Thyroid gland (tissue), 4 donors: Measurements from ENCODE around the gene UBASH3B.

Experiments used
- POLR2A ChIP-seq, 2 donors: fragments of 450-650 bp; IDR thresholded peaks; one replicate each; pipeline ENCODE4 v1.6.1; 2017; ENCODE audit warnings: antibody characterized with exemption in 2 of 2, mild to moderate bottlenecking in 2 of 2, moderate library complexity in 1 of 2
- TF ChIP-seq, protein P1 (sequence below), 6 experiments: fragments of 200-600 bp in 3 of 6; fragments of 450-650 bp in 3 of 6; sonication (generic) in 3 of 6; IDR thresholded peaks; one replicate each; pipeline ENCODE4 v1.5.1; 2016 to 2019; ENCODE audit warnings: antibody characterized with exemption in 6 of 6, mild to moderate bottlenecking in 2 of 6, inconsistent platforms in 1 of 6, moderate library complexity in 1 of 6

- TF ChIP-seq, protein P1, sequence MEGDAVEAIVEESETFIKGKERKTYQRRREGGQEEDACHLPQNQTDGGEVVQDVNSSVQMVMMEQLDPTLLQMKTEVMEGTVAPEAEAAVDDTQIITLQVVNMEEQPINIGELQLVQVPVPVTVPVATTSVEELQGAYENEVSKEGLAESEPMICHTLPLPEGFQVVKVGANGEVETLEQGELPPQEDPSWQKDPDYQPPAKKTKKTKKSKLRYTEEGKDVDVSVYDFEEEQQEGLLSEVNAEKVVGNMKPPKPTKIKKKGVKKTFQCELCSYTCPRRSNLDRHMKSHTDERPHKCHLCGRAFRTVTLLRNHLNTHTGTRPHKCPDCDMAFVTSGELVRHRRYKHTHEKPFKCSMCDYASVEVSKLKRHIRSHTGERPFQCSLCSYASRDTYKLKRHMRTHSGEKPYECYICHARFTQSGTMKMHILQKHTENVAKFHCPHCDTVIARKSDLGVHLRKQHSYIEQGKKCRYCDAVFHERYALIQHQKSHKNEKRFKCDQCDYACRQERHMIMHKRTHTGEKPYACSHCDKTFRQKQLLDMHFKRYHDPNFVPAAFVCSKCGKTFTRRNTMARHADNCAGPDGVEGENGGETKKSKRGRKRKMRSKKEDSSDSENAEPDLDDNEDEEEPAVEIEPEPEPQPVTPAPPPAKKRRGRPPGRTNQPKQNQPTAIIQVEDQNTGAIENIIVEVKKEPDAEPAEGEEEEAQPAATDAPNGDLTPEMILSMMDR (IDR thresholded peaks at IDR 0.05), result no peak
- TF ChIP-seq POLR2A (IDR thresholded peaks at IDR 0.05), result no peak
Observed at GRCh38 chr11:122804161-122804560, 148.6 kb downstream of the UBASH3B start.
